HS-5 (cell line): ENCODE results near the gene DACT3.
A peak's percentile ranks its signal among the peaks of the same experiment; 100 is the strongest.

Experiments
- DNase-seq: peaks from one replicate; pipeline ENCODE4 v3.0.0-alpha.2; 2012; ENCODE audit warnings: low read depth

DACT3 gene

DNA sequence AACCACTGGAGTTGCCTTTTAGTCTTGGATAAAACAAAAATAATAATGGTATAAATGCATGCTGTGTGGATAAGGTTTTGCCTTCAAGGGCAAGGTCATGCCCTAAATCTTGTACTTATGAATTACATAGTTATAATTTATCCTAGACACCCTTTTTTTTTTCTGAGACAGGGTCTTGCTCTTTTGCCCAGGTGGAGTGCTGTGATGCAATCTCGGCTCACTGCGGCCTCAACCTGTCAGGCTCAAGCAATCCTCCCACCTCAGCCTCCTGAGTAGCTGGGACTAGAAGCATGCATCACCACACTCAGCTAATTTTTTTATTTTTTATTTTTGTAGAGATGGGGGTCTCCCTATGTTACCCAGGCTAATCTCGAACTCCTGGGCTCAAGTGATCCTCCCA lies 7.7 kb upstream of the DACT3 start:
- DNase-seq = no peak

- DNase-seq = no peak
Measured at GRCh38 chr19:46665072-46665471, 4.1 kb upstream of the DACT3 start.

- DNase-seq = peak; percentile 81
Measured at GRCh38 chr19:46661735-46662592, 982 bp upstream of the DACT3 start.

DNA sequence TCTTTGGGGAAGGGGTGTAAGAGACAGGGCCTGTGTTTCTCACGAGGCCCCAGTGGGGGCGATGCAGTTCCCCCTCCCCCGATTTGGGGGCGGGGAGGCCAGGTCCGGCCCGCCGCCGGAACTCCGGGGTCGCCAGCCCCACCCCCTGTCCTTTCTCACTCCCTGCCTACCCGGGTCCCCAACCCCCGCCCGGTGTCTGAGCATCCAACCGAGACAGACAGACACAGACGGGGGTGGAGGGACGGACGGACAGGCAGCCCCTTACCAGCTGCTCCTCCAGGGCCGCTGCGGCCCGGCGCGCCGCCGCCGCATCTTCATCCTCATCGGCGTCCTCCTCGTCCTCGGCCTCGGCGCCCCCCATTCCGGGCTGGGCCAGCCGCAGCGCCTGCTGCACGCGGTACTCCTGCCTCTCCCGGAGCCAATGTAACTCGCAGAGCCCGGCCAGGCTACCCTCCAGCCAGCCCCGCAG lies 397 bp downstream of the DACT3 start:
- DNase-seq = no peak

DNA sequence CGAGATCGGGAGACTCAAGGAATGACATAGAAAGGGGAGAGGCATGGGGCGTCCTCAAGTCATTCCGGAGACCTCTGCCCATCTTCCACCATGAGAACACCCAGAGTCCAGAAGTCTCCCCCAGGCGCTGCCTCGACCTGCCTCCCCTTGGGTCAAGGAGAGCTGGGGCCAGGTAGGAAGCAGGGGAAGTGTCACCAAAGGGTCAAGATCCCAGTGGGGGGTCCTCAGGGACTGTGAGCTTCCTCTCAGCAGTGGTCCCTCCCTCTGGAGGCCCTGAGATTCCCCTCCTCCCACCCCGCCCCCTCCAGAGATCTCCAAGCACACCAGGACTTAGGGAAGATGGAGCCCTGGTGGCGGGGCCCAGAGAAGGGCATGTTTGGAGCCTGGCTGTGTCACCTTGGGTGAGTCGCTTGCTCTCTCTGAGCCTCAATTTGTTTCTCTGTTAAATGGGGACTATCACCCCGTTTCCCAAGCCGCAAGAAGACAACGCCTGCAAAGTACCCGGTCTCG lies 919 bp downstream of the DACT3 start:
- no peak for DNase-seq

GRCh38 chr19:46659151-46660007 lies 1.6 kb downstream of the DACT3 start:
- DNase-seq = no peak

GRCh38 chr19:46656541-46656940 lies 4.4 kb downstream of the DACT3 start:
- DNase-seq = no peak

- no peak for DNase-seq
Measured at GRCh38 chr19:46654621-46655152, 6.3 kb downstream of the DACT3 start.

- DNase-seq = no peak
Measured at GRCh38 chr19:46650445-46650844, 10.5 kb downstream of the DACT3 start.

DNA sequence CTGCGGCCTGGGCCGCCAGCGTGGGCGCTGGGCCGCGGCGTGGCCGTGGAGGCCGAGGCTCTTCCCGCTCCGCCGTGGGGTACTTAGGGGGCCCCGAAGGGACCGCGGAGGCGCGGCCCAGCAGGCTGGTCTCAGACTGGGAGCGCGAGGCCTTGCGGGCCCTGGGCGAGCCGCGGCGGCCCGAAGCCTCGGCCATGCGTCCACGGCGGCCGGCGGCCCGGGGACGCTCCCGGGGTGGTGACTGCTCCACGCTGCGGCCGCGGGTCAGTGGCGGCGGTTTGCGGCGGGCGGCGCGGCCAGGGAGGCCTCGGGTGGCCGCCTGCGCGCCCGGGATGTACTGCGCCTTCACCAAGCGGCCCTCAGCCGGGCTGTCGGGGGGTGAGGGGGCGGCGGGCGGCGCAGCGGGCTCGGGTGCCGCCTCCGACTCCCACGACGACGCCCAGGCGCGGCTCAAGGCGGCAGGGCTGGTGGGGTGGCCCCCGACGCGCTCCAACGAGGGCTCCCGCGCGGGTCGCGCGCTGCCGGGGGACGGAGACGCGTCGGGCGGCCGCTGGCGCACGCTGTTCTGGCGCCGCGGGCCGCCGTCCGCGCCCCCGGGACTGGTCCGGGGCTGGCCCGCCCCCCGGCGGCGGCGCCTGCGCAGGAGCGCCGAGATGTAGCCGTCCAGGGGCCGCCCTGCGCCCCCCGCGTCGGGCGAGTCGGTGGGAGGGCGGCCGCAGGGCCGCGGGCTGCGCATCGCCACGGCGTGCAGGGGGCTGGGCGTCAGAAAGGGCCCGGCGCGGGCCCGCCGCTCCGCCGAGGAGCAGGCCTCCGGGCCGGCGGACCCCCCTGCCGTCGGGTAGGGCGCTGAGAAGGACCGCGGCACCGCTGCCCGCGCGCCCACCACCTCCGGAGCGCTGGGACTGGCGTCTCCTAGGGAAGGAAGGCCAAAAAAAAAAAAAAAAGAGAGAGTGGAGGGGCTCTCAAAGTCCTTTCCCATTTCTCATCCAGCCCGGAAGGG lies 11.7 kb downstream of the DACT3 start:
- DNase-seq = no peak

GRCh38 chr19:46648060-46648960 lies 12.7 kb downstream of the DACT3 start:
- no peak for DNase-seq

DNA sequence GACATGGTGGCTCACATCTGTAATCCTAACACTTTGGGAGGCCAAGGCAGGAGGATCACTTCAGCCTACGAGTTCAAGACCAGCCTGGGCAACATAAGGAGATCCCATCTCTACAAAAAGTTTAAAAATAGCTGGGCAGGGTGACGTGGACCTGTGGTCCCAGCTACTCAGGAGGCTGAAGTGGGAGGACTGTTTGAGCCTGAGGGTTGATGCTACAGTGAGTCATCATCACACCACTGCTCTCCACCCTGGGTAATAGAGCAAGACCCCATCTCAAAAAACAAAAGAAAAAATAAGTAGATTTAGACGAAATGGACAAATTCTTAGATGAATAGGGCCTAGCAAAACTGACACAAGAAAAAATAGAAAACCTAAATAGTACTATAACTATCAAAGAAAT lies 14.6 kb downstream of the DACT3 start:
- no peak for DNase-seq

GRCh38 chr19:46644720-46645119 lies 16.3 kb downstream of the DACT3 start:
- DNase-seq = no peak

DNA sequence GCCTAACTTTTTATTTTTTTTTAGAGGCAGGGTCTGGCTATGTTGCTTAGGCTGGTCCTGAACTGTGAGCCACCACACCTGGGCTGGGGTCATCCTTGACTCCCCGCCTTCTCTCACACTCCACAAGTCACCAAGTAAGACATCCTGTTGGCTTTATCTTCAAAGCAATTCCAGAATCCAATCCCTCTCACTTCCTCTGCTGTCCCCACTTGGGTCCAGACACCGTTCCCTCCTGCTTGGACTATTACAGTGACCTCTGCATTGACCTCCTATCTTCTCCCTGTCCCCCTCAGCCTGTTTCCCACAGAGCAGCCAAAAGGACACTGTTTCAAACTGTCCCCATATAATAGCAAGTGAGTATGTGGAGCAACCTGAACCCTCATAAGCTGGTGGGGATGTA lies 20.3 kb downstream of the DACT3 start:
- no peak for DNase-seq

DNA sequence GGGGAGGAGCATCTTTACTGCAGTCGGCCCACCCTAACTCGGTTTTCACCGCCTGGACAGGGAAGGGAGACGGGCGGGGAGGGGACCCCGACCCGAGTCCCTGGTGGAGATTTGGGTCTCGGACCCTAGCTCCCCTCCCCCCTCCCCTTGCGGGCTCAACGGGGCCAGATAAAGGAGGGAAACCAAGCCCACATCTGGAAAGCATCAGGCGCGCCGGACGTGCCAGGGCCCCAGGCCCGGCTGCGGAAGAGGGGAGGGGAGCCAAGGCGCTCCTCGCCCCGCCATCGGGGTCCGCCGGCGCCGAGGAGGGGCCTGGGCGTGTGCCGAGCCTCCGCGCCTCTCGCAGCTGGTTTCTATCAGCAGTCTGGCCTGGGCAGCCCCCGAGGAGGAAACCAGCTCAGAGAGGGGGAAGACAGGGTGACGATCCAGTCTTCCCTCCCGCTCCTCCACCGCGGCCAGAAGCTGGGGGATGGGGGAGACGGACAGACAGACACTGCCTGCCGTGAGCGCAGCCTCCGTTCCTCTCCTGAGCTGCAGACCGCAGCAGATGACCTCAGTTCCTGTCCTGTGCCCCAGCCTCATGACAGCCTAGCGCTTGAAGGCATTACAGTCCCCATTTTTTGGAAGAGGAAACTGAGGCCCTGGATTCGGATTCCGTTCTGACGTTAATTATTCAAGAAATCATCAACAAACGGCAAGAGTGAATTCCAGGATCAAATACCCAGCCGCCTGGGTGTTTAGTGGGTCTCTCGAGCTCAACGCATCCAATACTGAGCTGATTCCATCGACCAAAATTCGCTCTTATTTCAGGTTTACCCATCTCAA lies 21.4 kb downstream of the DACT3 start:
- DNase-seq = peak; percentile 39

GRCh38 chr19:46637224-46637623 lies 23.8 kb downstream of the DACT3 start:
- no peak for DNase-seq

GRCh38 chr19:46635920-46636761 lies 24.8 kb downstream of the DACT3 start, which contains the start of gene GNG8:
TSS of gene GNG8 (minus strand) at chr19:46636202. CDS start at chr19:46634682, 1,520 bp downstream.
- DNase-seq = no peak

GRCh38 chr19:46634656-46635218 lies 26.2 kb downstream of the DACT3 start:
- DNase-seq = no peak
